SK-N-MC (cell line): ENCODE results near the gene TSHB.

Experiments used
- EZH2 ChIP-seq: fragments of 200-600 bp; sonication (generic); IDR thresholded peaks from one replicate; pipeline ENCODE4 v1.6.1; 2017; ENCODE audit warnings: antibody characterized with exemption
- POLR2AphosphoS5 ChIP-seq: IDR thresholded peaks from 2 replicates; pipeline ENCODE4 v1.6.1; 2012; ENCODE audit warnings: mild to moderate bottlenecking, low read depth, low read length, borderline replicate concordance

- TF ChIP-seq EZH2, result no peak
- TF ChIP-seq POLR2AphosphoS5, result no peak
These were observed 17.6 kb upstream of the TSHB start for GRCh38 chr1:115012006-115012405.
